HUDEP-2 (cell line): ENCODE measurements around the gene SNX8.
"Not testable (repeated sequence)": the region's sequence is repeated elsewhere in the genome, so short reads cannot be mapped to it uniquely, and the experiment has no call there.

Experiments
- DNase-seq, 76 experiments: peaks; one replicate each; lab custom pipeline; 2025; ENCODE audit not compliant: unreplicated experiment in 76 of 76; lab: John Stamatoyannopoulos, UW

SNX8 gene

GRCh38 chr7:2269089-2269990 is 44.9 kb downstream of the SNX8 start:
- DNase-seq = not testable (repeated sequence)

DNA sequence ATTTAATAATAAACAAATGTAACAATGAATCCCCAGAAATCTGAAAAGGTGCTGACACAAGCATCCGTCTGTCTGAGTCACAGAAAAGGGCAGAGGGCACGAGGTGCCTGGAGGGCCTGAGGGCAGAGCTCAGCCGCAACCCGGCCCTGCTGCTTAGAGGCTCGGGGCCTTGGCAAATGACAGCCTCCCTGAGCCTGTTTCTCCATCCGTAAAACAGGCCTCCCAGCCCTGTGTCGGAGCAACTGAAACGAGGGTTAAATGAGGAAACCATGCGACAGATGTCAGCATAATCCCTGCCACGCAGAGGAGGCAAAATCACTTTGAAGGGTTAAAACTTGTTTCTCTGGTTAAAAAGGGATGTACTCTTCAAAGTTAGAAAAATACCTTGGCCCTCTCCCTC is 47.3 kb downstream of the SNX8 start:
- no peak for DNase-seq

- no peak for DNase-seq
Observed at GRCh38 chr7:2264158-2264557, 50.1 kb downstream of the SNX8 start.

DNA sequence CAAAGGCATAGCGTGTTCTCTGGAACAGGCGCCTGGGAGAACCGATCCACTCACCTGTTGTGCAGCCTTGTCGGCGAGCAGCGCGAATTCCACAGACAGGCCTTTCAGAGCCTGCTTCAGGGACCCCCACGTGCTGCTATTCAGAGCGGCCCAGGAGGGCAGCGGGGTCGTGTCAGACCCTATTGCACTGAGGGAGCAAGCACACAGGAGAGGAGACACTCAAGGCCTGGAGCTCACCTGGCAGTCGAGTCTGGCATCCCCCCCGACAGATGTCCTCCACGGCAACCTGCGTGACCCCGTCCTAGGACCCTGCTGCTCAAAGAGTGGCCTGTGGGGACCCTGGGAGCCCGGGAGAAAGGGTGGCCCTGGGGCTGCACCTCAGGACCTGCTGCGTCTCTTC is 51.1 kb downstream of the SNX8 start:
- DNase-seq = no peak

DNA sequence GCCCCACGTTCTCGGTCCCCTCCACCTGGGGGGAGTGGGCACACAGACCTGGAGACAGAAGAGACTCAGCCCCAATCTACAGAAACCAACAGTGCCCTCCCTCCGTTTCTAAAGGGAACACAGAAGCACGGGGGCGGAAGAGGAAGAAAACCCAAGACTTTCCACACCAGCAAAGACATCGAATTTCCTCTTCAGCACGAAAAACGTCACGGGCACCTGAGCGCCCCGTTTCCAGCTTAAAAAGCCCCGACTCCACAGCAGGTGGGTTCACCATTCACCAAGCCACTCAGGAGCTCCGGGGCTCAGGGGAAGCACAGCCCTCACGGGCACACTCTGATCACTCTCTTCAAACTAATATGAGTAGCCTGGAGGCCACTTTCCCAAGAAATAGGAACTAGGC is 52.6 kb downstream of the SNX8 start:
- no peak for DNase-seq

DNA sequence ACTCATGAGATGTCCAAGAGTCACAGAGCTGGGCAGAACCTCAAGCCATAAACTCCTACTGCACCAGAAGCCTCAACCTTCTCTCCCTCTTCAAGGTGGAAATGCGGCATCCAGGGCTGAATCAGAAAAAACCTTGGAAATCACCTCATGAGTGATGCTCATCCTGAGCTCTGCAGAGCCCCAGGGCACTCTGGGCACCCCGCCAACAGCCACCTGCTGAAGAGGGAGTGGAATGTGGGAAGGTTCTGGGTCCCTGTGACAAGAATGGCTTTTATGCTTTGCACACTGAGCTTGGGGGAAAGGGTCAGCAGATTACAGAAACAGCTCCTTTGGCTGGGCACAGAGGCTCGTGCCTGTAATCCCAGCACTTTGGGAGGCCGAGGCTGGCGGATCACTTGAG is 53.4 kb downstream of the SNX8 start:
- DNase-seq = no peak

GRCh38 chr7:2259480-2259879 is 54.8 kb downstream of the SNX8 start:
- no peak for DNase-seq

DNA sequence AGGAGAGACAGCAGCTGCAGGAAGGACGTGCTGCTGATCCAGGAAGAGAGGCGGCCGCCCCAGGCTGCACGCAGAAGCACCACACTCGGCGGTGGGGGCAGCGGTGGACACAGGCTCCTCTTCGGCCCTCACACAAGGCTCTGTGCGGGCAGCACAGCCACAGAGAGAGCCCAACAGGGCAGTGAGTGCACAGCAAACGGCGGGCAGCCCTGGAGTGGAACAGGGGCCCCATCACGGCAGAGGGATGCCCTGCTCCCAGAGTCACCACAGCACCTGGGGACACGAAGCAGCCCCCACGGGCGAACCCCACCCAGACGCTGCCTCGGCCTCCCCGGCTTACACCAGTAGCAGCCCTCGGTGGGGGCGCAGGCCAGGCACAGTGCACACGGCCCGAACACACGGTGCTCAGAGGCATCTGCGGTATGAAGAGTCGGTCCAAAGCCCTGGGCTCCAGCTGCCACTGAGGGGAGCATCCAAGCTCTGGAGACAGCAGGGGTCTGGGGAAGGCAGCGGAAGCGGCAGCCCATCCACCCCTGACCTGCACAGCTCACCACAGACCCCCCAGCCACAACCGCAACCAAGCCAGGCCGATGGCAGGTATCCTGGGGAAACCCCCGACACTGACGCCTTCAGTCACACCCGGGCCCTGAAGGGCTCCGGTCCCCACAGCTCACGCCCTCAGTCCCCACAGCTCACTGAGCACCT is 55.4 kb downstream of the SNX8 start:
- no peak for DNase-seq

GRCh38 chr7:2257651-2258050 is 56.6 kb downstream of the SNX8 start:
- no peak for DNase-seq

DNA sequence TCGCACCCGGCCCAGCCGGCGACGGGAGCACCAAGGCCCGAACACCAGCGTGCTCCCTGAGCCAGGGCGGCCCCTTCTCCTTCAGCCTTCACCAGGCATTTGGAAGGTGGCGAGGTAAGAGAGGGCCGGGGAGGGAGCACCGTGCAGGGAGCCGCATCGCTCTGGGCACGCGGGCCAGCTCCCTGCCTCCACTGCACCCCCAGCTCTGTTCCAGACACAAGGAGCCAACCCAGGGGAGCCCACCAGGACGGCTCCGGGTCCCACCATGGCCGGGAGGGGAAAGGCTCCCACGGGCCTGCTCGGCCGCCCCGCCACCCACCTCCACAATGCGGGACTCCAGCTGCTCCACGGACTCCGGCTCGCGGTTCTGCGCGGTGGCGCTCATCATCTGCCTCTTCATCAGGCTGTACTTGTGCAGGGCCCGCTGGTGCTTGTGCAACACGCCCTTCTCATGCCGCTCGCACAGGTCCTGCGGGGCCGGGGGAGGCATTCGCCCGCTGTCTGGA is 57.1 kb downstream of the SNX8 start:
- DNase-seq = no peak

- no peak for DNase-seq
Observed at GRCh38 chr7:2256306-2257045, 57.8 kb downstream of the SNX8 start.

GRCh38 chr7:2255145-2256139 is 58.8 kb downstream of the SNX8 start:
- no peak for DNase-seq

DNA sequence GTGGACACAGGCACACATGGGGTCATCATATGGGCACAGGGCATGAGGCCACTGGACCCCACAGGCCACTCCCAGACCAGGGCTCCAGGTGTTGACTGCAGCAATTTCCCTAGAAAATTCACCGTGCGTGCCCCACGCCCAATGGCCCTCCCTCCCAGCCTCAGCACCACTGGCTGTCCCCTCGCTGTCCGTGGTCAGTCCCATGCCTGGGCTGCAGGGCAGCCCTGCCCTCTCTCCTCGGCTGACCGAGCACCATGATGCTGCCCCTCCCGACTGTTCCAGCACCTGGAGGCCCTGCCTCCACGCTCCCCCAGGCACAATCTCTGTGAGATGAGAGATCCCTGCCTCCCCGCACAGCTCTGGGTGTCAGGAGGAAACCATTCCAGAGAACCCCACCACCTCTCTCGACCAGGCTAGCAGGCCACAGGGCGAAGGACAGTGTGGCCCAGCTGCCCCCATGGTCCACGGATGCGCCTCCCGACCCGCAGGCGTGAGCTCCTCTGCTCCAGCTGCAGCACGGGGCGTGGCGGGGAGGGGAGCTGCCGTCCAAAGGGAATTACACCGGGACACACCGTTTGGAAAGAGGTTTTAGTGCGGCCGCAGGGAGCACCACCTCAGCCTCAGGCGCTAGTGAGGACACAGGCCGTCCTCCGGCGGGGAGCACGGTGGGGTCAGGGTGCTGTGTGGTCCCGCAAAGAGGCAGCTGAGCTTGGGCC is 59.7 kb downstream of the SNX8 start:
- no peak for DNase-seq

DNA sequence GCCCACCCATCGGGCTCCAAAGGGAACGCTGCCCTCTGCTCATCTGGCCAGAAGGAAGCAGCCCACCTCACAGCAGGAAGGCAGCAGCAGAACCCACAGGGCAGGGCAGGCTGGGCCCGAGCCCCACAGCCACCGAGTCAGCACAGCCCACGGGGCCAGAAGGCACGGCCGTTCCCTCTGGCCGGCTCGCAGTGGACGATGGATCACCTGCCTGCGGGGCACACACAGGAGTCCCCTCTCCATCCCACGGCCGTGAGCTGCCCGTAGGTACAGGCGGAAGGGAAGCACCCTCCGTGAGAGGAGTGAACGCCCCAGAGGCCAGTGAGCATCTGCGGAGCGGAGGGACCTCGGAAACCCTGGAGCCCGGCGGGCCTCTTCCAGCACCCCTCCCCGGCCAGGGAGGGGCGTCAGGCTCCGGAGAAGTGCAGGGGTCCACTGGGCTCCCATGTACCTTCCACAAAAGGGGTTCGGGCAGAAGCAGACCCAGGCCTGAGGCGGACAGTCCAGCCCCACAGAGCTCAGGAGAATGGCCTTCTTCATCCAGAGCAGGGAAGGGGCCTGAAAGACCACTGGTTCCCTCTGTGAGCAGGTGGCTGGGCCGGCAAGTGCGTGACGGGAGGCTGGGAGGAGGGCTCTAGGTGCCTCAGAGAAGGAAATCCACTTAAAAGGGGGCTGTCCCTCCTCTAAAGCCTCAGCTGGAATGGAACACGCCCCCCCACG is 60.6 kb downstream of the SNX8 start:
- DNase-seq = no peak

DNA sequence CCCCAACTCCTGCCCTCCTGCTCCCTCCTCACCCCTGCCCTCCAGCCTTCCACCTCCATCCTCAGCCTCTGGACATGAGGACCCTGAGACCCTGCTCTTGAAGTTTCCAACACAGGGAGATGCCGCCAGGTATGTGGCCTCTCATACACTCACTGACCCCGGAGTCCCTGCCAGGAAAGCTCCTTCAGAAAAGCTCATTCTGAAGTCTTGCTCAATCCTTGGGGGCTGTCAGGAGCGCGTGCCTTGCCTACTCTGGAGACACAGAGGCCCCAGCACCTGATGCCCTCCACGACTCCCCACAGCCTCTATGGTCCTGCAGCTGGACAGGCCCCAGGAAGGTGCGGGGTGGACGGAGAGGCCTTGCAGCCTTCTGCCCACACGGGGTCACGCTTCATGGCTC is 61.2 kb downstream of the SNX8 start:
- DNase-seq = no peak

DNA sequence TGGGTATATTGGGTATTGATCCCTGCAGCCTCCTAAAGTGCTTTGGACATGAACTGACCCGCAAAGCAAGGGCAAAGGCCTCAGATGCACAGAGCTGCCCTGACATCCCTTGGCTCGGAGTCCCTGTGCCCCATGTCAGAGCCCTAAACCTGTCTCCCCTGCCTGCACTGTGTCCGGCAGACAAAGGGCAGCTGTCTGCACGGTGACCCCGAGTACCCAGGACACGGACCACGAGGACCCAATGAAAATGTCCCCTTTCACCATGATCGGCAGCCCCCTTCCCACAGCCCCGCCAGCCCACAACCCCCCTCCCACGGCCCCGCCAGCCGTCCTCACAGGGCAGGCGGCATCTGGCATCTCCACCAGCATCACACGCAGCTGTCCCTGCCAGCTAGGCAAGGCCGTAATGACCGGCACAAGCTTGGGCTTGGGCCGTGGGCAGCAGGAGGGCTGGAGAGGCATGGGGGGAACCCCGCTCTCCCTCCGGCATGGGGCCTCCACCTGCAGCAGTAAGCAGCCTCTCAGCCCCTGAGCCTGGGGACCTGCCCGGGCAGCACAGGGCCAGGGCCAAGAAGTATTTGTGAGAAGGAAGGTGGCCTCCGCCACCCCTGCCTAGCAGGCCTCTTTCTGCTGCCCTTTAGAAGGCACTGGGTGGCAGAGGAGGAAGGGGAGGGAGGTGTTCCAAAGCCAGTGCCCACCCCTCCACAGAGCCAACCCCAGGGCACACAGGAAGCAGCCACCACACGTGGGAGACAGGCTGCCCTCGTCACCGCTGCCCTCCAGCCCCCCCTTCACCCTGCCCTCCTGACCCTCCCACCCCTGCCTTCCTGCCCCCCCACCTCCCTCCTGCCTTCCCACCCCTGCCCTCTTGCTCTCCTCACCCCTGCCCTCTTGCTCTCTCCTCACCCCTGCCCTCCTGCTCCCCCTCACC is 62.1 kb downstream of the SNX8 start:
- no peak for DNase-seq

DNA sequence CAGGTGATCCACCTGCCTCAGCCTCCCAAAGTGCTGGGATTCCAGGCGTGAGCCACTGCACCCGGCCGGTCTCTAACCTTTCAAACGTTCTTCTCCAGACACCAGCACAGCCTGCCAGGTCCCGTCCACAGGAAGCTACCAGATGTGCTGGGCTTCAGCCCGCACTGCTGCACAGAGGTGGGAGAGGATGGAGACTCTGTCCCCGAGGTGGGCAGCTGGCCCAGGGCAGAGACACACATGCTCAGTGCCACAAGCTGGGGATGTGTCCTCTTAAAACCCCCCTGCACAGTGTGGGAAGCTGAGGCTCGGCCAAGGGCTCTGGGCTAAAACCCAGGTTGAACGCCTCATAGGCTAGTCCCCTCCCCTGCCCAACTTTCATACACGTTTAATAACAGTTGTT is 62.9 kb downstream of the SNX8 start:
- no peak for DNase-seq
